ENCODE data around the gene PDZD4.
A peak's percentile ranks its signal among the peaks of the same experiment; 100 is the strongest.
"Not testable (repeated sequence)": the region's sequence is repeated elsewhere in the genome, so short reads cannot be mapped to it uniquely, and the experiment has no call there.

The PDZD4 gene

DNA sequence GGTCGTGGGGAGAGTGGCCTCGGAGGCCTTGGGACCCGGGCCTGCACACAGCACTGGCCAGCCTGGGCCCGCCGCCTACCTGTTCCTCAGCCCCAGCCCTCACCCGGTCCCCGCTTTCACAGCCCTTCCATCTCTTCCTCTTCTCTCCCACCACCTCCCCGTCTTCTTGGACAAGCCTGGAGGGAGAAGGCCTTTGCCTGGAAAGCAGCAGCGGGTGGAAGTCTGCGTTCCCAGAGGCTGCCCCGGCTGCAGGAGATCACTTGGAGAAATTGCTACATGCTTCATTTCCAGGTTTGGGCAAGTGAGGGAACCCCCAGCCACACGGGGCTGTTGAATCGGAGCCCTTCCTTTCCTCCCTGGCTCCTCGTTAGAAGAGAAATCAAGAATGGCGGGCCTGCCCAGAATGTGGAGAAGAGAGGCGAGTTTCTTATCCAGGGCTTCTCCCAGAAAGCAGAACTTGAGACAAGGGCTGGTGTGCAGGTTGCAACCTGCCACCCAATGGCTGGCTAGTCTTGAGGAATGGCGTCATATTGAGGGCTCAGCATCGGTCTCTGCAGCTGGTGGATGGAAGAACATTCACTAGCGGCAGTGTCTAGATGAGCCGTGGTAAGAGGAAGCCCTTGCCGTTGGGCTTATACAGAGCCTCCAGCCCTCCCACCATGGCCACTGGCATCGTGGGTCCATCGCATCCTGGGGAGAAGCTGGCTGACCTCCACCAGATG is 1.2 kb upstream of the PDZD4 start:
- no peak for DNase-seq

DNA sequence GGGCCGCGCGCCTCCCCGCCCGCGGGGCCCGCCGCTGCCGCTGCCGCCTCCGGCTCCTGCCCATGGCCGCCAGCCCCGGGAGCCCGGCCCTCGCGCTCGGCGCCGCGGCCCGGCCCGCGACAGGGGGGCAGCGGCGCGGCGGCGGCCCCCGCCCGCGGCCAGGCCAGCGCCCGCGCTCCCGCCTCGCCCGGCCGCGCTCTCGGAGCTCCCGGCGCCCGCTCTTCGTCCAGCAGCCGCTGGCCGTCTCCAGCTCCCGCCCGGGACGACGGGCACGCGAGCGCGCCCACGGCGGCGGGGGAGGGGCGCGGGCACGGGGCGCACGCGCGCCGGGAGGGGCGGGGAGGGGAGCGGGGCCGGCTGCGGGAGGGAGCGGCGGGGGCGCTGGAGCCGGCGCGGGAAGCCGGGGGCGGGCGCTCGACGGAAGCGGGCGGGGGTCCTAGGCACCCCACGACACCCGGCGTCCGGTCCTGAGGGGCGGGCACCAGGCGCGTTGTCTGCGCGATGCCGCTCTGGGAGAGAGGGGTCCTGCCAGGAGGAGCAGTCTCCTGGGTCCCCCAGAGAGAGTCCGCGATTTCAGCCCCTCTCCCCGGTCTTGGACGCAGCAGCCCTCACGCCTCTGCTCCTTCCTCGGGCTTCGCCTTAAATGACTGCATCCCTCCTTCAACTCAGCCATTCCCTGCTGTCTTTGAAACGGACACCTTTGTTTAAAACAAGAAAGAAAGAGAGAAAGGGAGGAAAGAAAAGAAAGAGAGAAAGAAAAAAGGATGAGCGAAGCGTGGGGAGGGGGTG is 490 bp upstream of the PDZD4 start:
- DNase-seq: no peak

DNA sequence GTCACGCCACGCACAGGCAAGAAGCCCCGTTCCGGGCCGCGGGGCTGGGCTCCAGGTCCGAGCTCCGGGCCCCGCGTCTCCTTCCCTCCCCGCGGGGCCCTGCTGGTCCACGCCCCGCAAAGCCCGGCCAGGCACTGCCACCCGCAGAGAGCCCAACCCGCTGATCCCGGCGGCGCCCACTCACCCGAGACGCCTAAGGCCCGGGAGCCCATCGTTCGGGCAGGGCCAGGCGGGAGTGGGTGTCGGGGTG is 870 bp downstream of the PDZD4 start:
- DNase-seq: no peak

GRCh38 chrX:153828723-153829548 is 1.4 kb downstream of the PDZD4 start:
- no peak for DNase-seq

- no peak for DNase-seq
These were observed 2.0 kb downstream of the PDZD4 start for GRCh38 chrX:153828308-153828707.

- DNase-seq: no peak
These were observed 2.4 kb downstream of the PDZD4 start for GRCh38 chrX:153827903-153828302.

GRCh38 chrX:153827016-153827415 is 3.3 kb downstream of the PDZD4 start:
- DNase-seq: no peak

GRCh38 chrX:153825042-153825441 is 5.3 kb downstream of the PDZD4 start:
- no peak for DNase-seq

DNA sequence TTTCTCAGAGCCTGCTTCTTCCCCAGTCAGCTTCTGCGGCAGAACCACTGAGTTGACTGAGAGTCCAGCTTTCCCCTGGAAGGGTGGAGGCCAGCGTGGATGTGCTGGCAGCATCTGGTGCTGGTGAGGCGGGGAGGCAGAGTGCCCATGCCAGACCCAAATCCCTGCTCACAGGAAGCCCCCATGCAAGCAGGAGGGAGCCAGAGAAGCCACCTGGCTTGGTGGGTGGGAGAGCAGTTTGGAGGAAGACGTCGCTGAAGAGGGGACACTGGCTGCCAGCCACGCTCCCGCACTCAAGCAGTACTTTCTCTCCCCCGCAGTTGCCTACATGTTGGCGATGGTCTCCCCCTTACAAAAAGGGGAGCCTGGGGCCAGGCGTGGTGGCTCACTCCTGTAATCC is 6.0 kb downstream of the PDZD4 start:
- DNase-seq: no peak

GRCh38 chrX:153821066-153821465 is 9.3 kb downstream of the PDZD4 start:
- no peak for DNase-seq

DNA sequence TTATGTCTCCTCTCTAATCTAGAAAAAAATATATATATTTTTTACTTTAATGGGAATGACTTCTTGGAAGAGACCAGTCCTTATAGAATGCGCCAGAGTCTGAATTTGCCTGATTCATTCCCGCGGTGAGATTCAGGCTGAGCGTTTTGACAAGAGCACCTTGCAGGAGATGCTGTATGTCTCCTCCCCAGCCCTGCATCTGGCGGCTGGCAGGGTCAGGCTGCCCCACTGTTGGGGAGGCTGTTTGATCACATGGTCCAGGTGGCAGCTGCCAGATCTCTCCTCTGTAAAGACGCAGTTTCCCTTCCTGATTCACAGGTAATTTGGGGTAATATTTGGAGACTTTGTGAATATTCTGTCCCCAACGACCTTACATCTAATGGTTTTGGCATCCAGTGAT is 9.7 kb downstream of the PDZD4 start:
- no peak for DNase-seq

GRCh38 chrX:153819384-153820040 is 10.8 kb downstream of the PDZD4 start:
- DNase-seq: no peak

GRCh38 chrX:153818571-153819383 is 11.6 kb downstream of the PDZD4 start:
- no peak for DNase-seq

- DNase-seq: not testable (repeated sequence)
These were observed 12.3 kb downstream of the PDZD4 start for GRCh38 chrX:153818064-153818463.

GRCh38 chrX:153816831-153817690 is 13.3 kb downstream of the PDZD4 start:
- peak; percentile 69 for DNase-seq

DNA sequence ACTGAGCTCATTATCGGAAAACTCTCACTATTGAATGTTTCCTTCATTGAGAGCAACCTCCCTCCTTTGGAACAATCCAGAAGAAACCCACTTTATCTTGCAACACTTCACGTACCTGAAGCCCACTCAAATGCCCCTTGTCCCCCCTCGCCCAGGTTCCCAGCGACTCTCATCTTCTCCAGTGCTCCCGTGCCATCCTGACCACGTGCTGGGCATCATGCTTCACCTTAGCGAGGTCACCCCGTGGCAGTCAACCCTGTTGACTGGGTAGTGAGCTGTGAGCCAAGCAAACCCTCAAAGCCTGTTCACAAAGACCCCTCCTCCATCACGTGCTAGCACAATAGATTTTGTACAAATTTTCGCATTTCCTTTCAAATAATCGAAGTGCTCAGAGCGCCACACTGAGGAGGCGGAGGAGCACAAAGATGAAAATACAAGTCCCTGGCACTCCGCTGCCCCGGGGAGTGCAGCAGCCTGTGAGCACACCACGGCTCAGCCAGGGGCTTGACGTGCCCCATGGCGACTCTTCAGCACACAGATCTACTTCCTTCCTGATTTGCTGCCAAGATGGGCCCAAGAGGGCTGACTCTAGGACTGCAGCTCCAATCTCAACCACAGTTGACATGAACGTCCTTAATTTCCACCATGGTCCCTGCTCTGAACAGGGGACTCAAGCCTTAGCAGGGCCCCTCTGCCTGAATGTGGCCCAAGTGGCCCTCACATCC is 15.6 kb downstream of the PDZD4 start:
- no peak for DNase-seq

- no peak for DNase-seq
These were observed 17.2 kb downstream of the PDZD4 start for GRCh38 chrX:153813161-153813560.

DNA sequence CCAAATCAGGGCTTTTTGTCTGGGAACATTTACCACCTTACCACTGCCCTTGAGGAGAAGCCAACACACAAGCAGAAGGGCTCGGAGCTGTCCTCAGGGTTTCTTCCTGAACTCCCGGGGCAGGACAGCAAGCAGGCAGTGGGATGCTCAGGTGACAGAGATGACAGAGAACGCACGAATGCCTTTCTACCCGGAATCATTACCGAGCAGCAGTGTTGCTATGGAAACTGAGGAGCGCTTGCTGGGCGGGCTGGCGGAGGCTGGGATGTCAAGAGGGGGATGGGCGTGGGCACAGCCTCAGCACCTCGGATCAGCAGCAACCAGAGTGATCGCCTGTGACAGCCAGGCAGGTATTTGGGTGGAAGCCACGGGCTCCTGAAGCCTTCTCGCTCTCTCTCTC is 18.1 kb downstream of the PDZD4 start:
- DNase-seq: no peak

- no peak for DNase-seq
These were observed 22.4 kb downstream of the PDZD4 start for GRCh38 chrX:153807976-153808375.

GRCh38 chrX:153806999-153807575 is 23.3 kb downstream of the PDZD4 start:
- no peak for DNase-seq

All from OCI-M1 (cell line).